Measurements from ENCODE around the gene LRPPRC. TPM values are rescaled to one million over a fixed set of nuclear protein-coding genes. Genes with fewer than 3 reads are reported as not detected.
A peak's percentile ranks its signal among the peaks of the same experiment; 100 is the strongest.
"Not testable (repeated sequence)": the region's sequence is repeated elsewhere in the genome, so short reads cannot be mapped to it uniquely, and the experiment has no call there.

The LRPPRC gene
- total RNA-seq, 1 experiment from 2014 or later, result 49.3 TPM

GRCh38 chr2:43911136-43911790, 84.5 kb downstream of the LRPPRC start:
- DNase-seq (ENCODE audit: low spot score), result not testable (repeated sequence)

GRCh38 chr2:43906448-43907109, 89.2 kb downstream of the LRPPRC start:
- no peak for DNase-seq (ENCODE audit: low spot score)

- DNase-seq (ENCODE audit: low spot score), result no peak
Measured at GRCh38 chr2:43905871-43906270, 89.9 kb downstream of the LRPPRC start.

- DNase-seq (ENCODE audit: low spot score), result no peak
Measured at GRCh38 chr2:43905371-43905803, 90.4 kb downstream of the LRPPRC start.

- no peak for DNase-seq (ENCODE audit: low spot score)
Measured at GRCh38 chr2:43899589-43899988, 96.2 kb downstream of the LRPPRC start.

GRCh38 chr2:43898838-43899346, 96.9 kb downstream of the LRPPRC start:
- no peak for DNase-seq (ENCODE audit: low spot score)

- DNase-seq (ENCODE audit: low spot score), result peak; percentile 28
Measured at GRCh38 chr2:43898134-43898837, 97.5 kb downstream of the LRPPRC start.

- DNase-seq (ENCODE audit: low spot score), result no peak
Measured at GRCh38 chr2:43897492-43897891, 98.3 kb downstream of the LRPPRC start.

GRCh38 chr2:43896906-43897305, 98.9 kb downstream of the LRPPRC start:
- DNase-seq (ENCODE audit: low spot score), result no peak

GRCh38 chr2:43894743-43895142, 101.0 kb downstream of the LRPPRC start:
- no peak for DNase-seq (ENCODE audit: low spot score)

GRCh38 chr2:43890855-43891254, 104.9 kb downstream of the LRPPRC start:
- no peak for DNase-seq (ENCODE audit: low spot score)

- no peak for DNase-seq (ENCODE audit: low spot score)
Measured at GRCh38 chr2:43889416-43889815, 106.4 kb downstream of the LRPPRC start.

GRCh38 chr2:43887176-43887575, 108.6 kb downstream of the LRPPRC start:
- no peak for DNase-seq (ENCODE audit: low spot score)

- no peak for DNase-seq (ENCODE audit: low spot score)
Measured at GRCh38 chr2:43885132-43885632, 110.6 kb downstream of the LRPPRC start.

- no peak for DNase-seq (ENCODE audit: low spot score)
Measured at GRCh38 chr2:43884689-43885088, 111.1 kb downstream of the LRPPRC start.

GRCh38 chr2:43882312-43882711, 113.5 kb downstream of the LRPPRC start:
- DNase-seq (ENCODE audit: low spot score), result no peak

GRCh38 chr2:43880952-43881351, 114.8 kb downstream of the LRPPRC start:
- no peak for DNase-seq (ENCODE audit: low spot score)

- DNase-seq (ENCODE audit: low spot score), result no peak
Measured at GRCh38 chr2:43880471-43880870, 115.3 kb downstream of the LRPPRC start.

- no peak for DNase-seq (ENCODE audit: low spot score)
Measured at GRCh38 chr2:43879261-43879660, 116.5 kb downstream of the LRPPRC start.

GRCh38 chr2:43877782-43878464, 117.9 kb downstream of the LRPPRC start:
- DNase-seq (ENCODE audit: low spot score), result peak; percentile 65

GRCh38 chr2:43874776-43875451, 120.9 kb downstream of the LRPPRC start:
- no peak for DNase-seq (ENCODE audit: low spot score)
